Endothelial cell of umbilical vein (primary cell): ENCODE measurements around the gene HIVEP3. TPM values are rescaled to one million over a fixed set of nuclear protein-coding genes. Genes with fewer than 3 reads are reported as not detected.
"Not testable (repeated sequence)": the region's sequence is repeated elsewhere in the genome, so short reads cannot be mapped to it uniquely, and the experiment has no call there.

Experiments used
- BruUV-seq: library from RNA; stranded (reverse); fragments of 400-500 nt; replicated peaks from 2 replicates; lab custom pipeline; 2021; lab: Mats Ljungman, UMichigan
- CTCF ChIA-PET: fragments of 300-600, 350-600 bp; sonication (Branson Sonifier 250); formaldehyde crosslinking; loops from one replicate; lab custom pipeline; 2021; ENCODE audit warnings: antibody characterized with exemption, inconsistent platforms; lab: Charles Lee
- POLR2A ChIA-PET: fragments of 300-600, 350-600 bp; sonication (Branson Sonifier 250); formaldehyde crosslinking; loops from one replicate; lab custom pipeline; 2021; ENCODE audit warnings: antibody characterized with exemption, inconsistent platforms; lab: Charles Lee
- DNase-seq: peaks from one replicate; pipeline ENCODE4 v3.0.0-alpha.2; 2011; ENCODE audit warnings: low read depth, low spot score
- FAIRE-seq: peaks from 2 replicates; lab custom pipeline; 2011; peaks lifted over from hg19 to GRCh38; lab: Jason Lieb, UNC
- H2AFZ ChIP-seq: 2 replicates; pipeline ENCODE4 v1.6.0; 2012; ENCODE audit warnings: low read depth, low read length, control low read depth, inconsistent platforms
- H3K27ac ChIP-seq: 2 replicates; pipeline ENCODE4 v1.5.1; 2011; ENCODE audit warnings: low read depth, mild to moderate bottlenecking, control low read depth, low read length, moderate library complexity; ENCODE audit not compliant: insufficient read depth
- H3K27me3 ChIP-seq, 2 experiments: 2 replicates each; pipeline versions ENCODE4 v1.6.0 to v1.6.1; 2011; ENCODE audit warnings: low read length in 2 of 2, mixed read lengths in 1 of 2; ENCODE audit not compliant: control insufficient read depth in 2 of 2, insufficient read depth in 2 of 2
- H3K36me3 ChIP-seq, 2 experiments: 2 replicates in 1 of 2; 3 replicates in 1 of 2; pipeline ENCODE4 v1.5.1; 2011; ENCODE audit warnings: low read length in 2 of 2, mild to moderate bottlenecking in 1 of 2, moderate library complexity in 1 of 2; ENCODE audit not compliant: control insufficient read depth in 2 of 2, insufficient read depth in 2 of 2; ENCODE audit errors: extremely low read depth in 1 of 2
- H3K4me1 ChIP-seq: 3 replicates; pipeline ENCODE4 v1.5.1; 2011; ENCODE audit warnings: mild to moderate bottlenecking, low read length; ENCODE audit not compliant: control insufficient read depth, insufficient read depth; ENCODE audit errors: extremely low read depth
- H3K4me2 ChIP-seq: 2 replicates; pipeline ENCODE4 v1.6.1; 2011; ENCODE audit warnings: low read length, control low read depth, mixed read lengths; ENCODE audit not compliant: insufficient read depth
- H3K4me3 ChIP-seq, 3 experiments: fragments of 200-600 bp in 1 of 3; sonication (generic), shearing (Covaris generic) in 1 of 3; replicated peaks in 1 of 3; 2 replicates each; pipeline ENCODE4 v1.5.1; 2011 to 2016; ENCODE audit warnings: control low read depth in 3 of 3, low read length in 3 of 3, mild to moderate bottlenecking in 2 of 3, inconsistent platforms in 1 of 3, low read depth in 1 of 3, moderate library complexity in 1 of 3; ENCODE audit not compliant: insufficient read depth in 1 of 3
- H3K79me2 ChIP-seq: 2 replicates; pipeline ENCODE4 v1.6.0; 2012; ENCODE audit warnings: low read length, inconsistent platforms; ENCODE audit not compliant: control insufficient read depth, insufficient read depth
- H3K9ac ChIP-seq: replicated peaks from 2 replicates; pipeline ENCODE3; 2011; ENCODE audit warnings: low read length, control low read depth; ENCODE audit not compliant: insufficient read depth; ENCODE audit errors: extremely low read depth
- H3K9me1 ChIP-seq: replicated peaks from 3 replicates; pipeline ENCODE4 v1.6.0; 2011; ENCODE audit warnings: mild to moderate bottlenecking, low read length; ENCODE audit not compliant: control insufficient read depth, insufficient read depth; ENCODE audit errors: extremely low read depth
- H3K9me3 ChIP-seq: replicated peaks from 2 replicates; pipeline ENCODE4 v1.5.1; 2012; ENCODE audit warnings: low read length, inconsistent platforms; ENCODE audit not compliant: control insufficient read depth, insufficient read depth
- H4K20me1 ChIP-seq: replicated peaks from 2 replicates; pipeline ENCODE3; 2011; ENCODE audit warnings: mild to moderate bottlenecking, low read length; ENCODE audit not compliant: control insufficient read depth, insufficient read depth; ENCODE audit errors: extremely low read depth
- CTCF ChIP-seq, 2 donors: IDR thresholded peaks; 1 replicate in 1 of 2; 2 replicates in 1 of 2; pipeline ENCODE4 v1.5.1; 2011; ENCODE audit warnings: low read length in 2 of 2, mild to moderate bottlenecking in 2 of 2, moderate library complexity in 2 of 2, control low read depth in 1 of 2, inconsistent platforms in 1 of 2, low read depth in 1 of 2; ENCODE audit not compliant: insufficient read depth in 1 of 2; ENCODE audit errors: extremely low read depth in 1 of 2
- EZH2 ChIP-seq: IDR thresholded peaks from 2 replicates; pipeline ENCODE4 v1.6.1; 2012; ENCODE audit warnings: borderline replicate concordance, low read depth, mild to moderate bottlenecking, moderate library complexity, low read length, inconsistent platforms; ENCODE audit not compliant: severe bottlenecking
- FOS ChIP-seq: IDR thresholded peaks from 2 replicates; pipeline ENCODE4 v1.6.1; 2011; ENCODE audit warnings: mild to moderate bottlenecking, low read length, moderate library complexity, borderline replicate concordance; ENCODE audit not compliant: insufficient read depth
- GATA2 ChIP-seq: IDR thresholded peaks from 2 replicates; pipeline ENCODE4 v1.7.0; 2011; ENCODE audit warnings: low read depth, mild to moderate bottlenecking, moderate library complexity, mixed read lengths, low read length; ENCODE audit not compliant: insufficient read length, insufficient read depth
- JUN ChIP-seq: IDR thresholded peaks from 2 replicates; pipeline ENCODE4 v1.6.1; 2011; ENCODE audit warnings: borderline replicate concordance, low read depth; ENCODE audit not compliant: insufficient read length, insufficient read depth
- MAX ChIP-seq: IDR thresholded peaks from 2 replicates; pipeline ENCODE4 v1.6.1; 2011; ENCODE audit not compliant: insufficient read depth, insufficient read length
- MYC ChIP-seq: IDR thresholded peaks from one replicate; pipeline ENCODE4 v1.6.1; 2011; ENCODE audit warnings: mild to moderate bottlenecking, low read depth, low read length
- POLR2A ChIP-seq: IDR thresholded peaks from 2 replicates; pipeline ENCODE4 v1.6.1; 2012; ENCODE audit warnings: low read depth, mild to moderate bottlenecking, control low read depth, low read length
- POLR2AphosphoS5 ChIP-seq: IDR thresholded peaks from 2 replicates; pipeline ENCODE4 v1.6.1; 2012; ENCODE audit warnings: low read depth, mild to moderate bottlenecking, control low read depth, low read length, moderate library complexity; ENCODE audit not compliant: insufficient read depth
- dilution Hi-C: fragments of 300-500 bp; cut with MboI; formaldehyde crosslinking; loops from one replicate; pipeline ENCODE4 v1.15.0; 2019; ENCODE audit warnings: low sequenced_read_pairs; ENCODE audit not compliant: extremely low pct_ligation_motif_present
- intact Hi-C: fragments of 100-400 bp; cut with micrococcal nuclease; formaldehyde crosslinking; loops from one replicate; pipeline ENCODE4 v1.10.0; 2022
- polyA plus RNA-seq, 4 experiments: library from polyadenylated mRNA; depleted of rRNA in 3 of 4; stranded (reverse) in 3 of 4; unstranded in 1 of 4; fragments of >200 nt; gene quantifications; 2 replicates each; pipeline versions ENCODE4 v1.2.1 to v1.2.3, GENCODE V29; 2011 to 2012; ENCODE audit warnings: missing spikeins in 1 of 4
- total RNA-seq: library from RNA; stranded (reverse); gene quantifications from 2 replicates; pipeline ENCODE4 v1.2.3, GENCODE V29; 2021

Gene HIVEP3
- total and polyA plus RNA-seq, 2 donors (not counting 3 experiments of a cell fraction or from before 2014, with no cell fraction given), result 3.4 to 4.0 TPM

GRCh38 chr1:41554746-41555145 is 364.0 kb downstream of the HIVEP3 start:
- CTCF ChIA-PET, result interaction anchor here (1.3 to 1.4 kb wide), 2 partner anchors 18 to 24 kb away, joined by 3 read pairs; no protein-coding TSS in a partner anchor
- H3K79me2 ChIP-seq, DNase-seq, H3K4me2 ChIP-seq, POLR2A ChIA-PET, BruUV-seq, H3K36me3 ChIP-seq, H3K9me1 ChIP-seq, H3K4me1 ChIP-seq, intact Hi-C loops, FAIRE-seq, H2AFZ ChIP-seq, H3K9me3 ChIP-seq, H3K27ac ChIP-seq, H4K20me1 ChIP-seq, H3K27me3 ChIP-seq, H3K9ac ChIP-seq, H3K4me3 ChIP-seq, dilution Hi-C loops: not testable (repeated sequence)

- BruUV-seq, result no TSS peak
- H3K4me3 ChIP-seq, result no peak overlapping the region
- H3K9me3 ChIP-seq, result no peaks in the 10 kb centered on the region
- H4K20me1 ChIP-seq, result no peaks in the 10 kb centered on the region
- no peaks in the 10 kb centered on the region for H3K36me3 ChIP-seq
- no peak overlapping the region for H3K4me2 ChIP-seq
- no peak for FAIRE-seq
- H3K27me3 ChIP-seq, result no peaks in the 10 kb centered on the region
- intact Hi-C loops, result no loop called here
- ChIA-PET POLR2A (no interaction called here), CTCF (no interaction called here)
- no peaks in the 10 kb centered on the region for H3K9me1 ChIP-seq
- no peaks in the 10 kb centered on the region for H3K4me1 ChIP-seq
- dilution Hi-C loops, result no loop called here
- H2AFZ ChIP-seq, result no peak overlapping the region
- H3K27ac ChIP-seq, result no peak overlapping the region
- DNase-seq, result no peak
- no peaks in the 10 kb centered on the region for H3K79me2 ChIP-seq
- no peak for TF ChIP-seq GATA2
- TF ChIP-seq MAX, result no peak
- no peak for TF ChIP-seq EZH2
- TF ChIP-seq POLR2A, result no peak
- TF ChIP-seq FOS, result no peak
- no peak for TF ChIP-seq JUN
- no peak for TF ChIP-seq CTCF (IDR thresholded peaks at IDR 0.05; ENCODE audit: extremely low read depth in 1 of 2, insufficient read depth in 1 of 2, low read depth in 1 of 2, low read length in 2 of 2)
- TF ChIP-seq POLR2AphosphoS5, result no peak
- no peak for TF ChIP-seq MYC
- H3K9ac ChIP-seq, result no peak overlapping the region
These were observed 370.8 kb downstream of the HIVEP3 start for GRCh38 chr1:41547781-41548560.
